ENCODE data around the gene PDHB.

Gene PDHB

DNA sequence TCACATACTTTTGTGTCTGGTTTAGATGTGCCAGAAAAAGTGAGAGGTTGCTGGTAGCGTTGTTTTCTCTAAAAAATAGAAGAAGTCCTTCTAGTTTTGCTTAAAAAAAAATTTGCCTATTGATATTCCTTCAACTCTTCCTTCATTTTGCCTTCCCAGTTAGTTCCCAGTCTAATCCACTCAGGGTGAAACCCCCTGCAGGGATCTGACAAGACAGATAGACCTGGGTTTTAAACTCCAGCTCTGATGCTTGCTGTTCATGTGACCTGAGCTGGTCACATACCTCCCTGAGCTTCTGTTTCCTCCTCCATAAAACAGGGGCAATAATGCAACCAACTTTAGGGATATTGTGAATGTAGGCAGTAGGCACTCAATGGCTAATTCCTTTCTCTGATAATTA, 39.6 kb upstream of the PDHB start:
- TF ChIP-seq CTCF (conservative IDR thresholded peaks at IDR 0.05), result no peak
- no peak overlapping the region for H3K27ac ChIP-seq

DNA sequence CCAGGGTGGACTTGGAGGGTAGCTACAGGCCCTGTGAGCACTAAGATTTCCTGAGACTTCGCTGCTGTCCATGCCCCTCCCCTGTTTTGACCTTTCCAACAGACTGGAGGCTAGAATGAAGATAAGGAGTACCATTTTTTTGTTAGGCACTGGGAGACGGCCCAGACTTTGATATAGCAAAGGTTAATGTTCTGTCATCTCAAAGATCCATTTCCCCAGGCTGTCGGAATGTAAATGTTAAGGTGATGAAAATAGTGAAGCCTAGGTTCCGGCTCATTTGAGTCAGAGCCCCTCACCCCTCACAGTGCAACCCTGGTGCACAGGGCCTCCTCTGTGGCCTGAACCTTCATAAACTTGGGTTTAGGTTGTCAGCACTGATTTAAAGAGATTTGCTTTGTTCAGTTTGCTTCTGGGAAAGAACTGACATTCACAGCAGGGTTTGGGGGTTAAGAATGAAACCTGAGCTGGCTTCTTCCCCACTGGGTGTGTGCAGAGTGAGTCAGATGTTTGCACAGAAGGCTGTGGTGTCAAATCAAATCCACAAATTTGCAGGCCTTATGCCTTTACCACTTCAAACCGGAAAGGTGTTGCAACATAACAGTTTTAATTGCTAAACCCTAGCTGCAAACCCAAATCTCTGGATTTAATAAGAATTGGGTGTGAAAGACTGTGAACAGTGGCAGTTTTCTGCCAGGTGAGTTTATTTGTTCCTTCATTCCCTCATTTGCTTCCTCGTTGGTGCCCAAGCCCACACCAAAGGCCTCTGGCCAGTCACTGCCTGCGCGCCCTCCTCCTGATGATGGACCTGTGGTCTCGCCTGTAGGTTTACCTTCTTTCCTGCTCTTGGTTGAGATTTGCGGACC, 37.6 kb upstream of the PDHB start:
- TF ChIP-seq CTCF (conservative IDR thresholded peaks at IDR 0.05), result no peak
- no peak for TF ChIP-seq ZFX (IDR thresholded peaks at IDR 0.05)
- peak overlapping the region; percentile 56 for H3K27ac ChIP-seq

DNA sequence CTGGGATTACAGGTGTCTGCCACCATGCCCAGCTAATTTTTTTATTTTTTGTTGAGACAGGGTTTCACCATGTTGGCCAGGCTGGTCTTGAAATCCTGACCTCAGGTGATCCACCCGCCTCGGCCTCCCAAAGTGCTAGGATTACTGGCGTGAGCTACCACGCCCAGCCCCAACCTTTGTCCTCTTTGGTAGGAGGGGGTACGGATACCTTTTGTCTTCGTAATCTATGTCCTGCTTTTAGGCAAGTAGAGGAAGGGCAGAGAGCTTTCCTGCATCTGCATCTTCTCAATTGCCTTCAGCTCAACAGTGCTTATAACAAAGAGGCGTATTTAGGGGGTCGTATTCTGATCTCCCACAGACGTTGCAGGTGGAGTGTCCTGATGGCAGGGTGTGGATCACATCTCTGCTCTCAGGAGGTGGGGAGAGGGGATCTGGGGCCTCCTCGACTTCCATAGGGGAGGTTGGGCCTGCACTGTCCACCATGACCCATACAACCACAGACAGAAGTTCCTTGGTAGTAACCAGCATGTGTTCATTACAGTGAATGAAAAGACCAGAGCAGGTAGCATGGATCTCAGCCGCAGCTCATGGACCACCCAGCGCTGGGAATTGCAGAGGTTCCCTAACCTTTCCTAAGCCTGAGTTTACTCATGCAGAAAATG, 36.9 kb upstream of the PDHB start:
- TF ChIP-seq CTCF (conservative IDR thresholded peaks at IDR 0.05) (no peak), ZFX (IDR thresholded peaks at IDR 0.05) (no peak)
- H3K27ac ChIP-seq, result peak overlapping the region; percentile 56

- no peak overlapping the region for H3K27ac ChIP-seq
- TF ChIP-seq CTCF (conservative IDR thresholded peaks at IDR 0.05), result no peak
- no peak for TF ChIP-seq ZFX (IDR thresholded peaks at IDR 0.05)
Observed at GRCh38 chr3:58469096-58469495, 35.5 kb upstream of the PDHB start.

- H3K27ac ChIP-seq, result no peak overlapping the region
- no peak for TF ChIP-seq ZFX (IDR thresholded peaks at IDR 0.05)
- no peak for TF ChIP-seq CTCF (conservative IDR thresholded peaks at IDR 0.05)
Observed at GRCh38 chr3:58466899-58467563, 33.4 kb upstream of the PDHB start.

DNA sequence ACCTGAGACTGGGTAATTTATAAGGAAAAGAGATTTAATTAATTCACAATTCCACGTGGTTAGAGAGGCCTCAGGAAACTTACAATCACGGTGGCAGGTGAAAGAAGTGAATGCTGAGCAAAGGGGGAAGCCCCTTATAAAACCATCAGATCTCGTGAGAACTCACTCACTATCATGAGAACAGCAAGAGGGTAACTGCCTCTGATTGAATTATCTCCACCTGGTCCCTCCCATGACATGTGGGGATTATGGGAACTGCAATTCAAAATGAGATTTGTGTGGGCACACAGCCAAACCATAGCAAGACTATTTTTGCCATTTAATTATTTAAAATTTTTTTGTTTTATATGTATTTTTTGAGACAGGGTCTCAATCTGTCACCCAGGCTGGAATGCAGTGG, 31.2 kb upstream of the PDHB start:
- H3K27ac ChIP-seq, result no peak overlapping the region
- TF ChIP-seq CTCF (conservative IDR thresholded peaks at IDR 0.05) (no peak), ZFX (IDR thresholded peaks at IDR 0.05) (no peak)

DNA sequence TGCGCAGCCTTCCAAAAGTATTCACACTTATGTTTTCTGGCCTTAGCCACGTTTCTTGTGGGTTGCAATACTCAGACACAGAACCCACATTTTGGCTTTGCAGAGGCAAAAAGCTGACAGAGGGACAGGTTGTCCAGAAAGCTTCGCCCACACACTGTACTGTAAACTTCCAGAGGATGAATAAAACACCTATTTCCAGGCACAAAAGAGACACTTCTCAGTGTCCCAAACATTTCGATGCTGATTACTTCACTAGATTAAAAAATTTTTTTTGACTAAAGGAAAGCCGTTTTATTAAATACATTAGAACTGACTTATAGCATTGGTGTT, 30.3 kb upstream of the PDHB start:
- TF ChIP-seq CTCF (conservative IDR thresholded peaks at IDR 0.05) (peak; percentile 56), ZFX (IDR thresholded peaks at IDR 0.05) (no peak)
- no peak overlapping the region for H3K27ac ChIP-seq
